Esophagus squamous epithelium (tissue), 4 donors: ENCODE measurements around the gene MEF2D. TPM values are rescaled to one million over a fixed set of nuclear protein-coding genes. Genes with fewer than 3 reads are reported as not detected.

Experiments
- small RNA-seq, 4 donors: library from RNA; depleted of rRNA; stranded (forward); fragments of <200 nt; gene quantifications; one replicate each; pipeline ENCODE3, GENCODE V24; 2016
- total RNA-seq, 4 donors: library from RNA; depleted of rRNA; stranded (reverse); fragments of >200 nt; gene quantifications; one replicate each; pipeline ENCODE4 v1.1.0, GENCODE V29; 2016

Gene MEF2D
- total RNA-seq, 4 donors from 2014 or later, result 9.1 to 30.1 (median 12.1) TPM

Small RNA genes lying within 50 kb of the gene (small RNA-seq; reads per million reads assigned to genes)
- 0 reads per million in 4 donors for gene MIR9-1
- gene RF00019, result 0 reads per million in 4 donors

Other genes with a start within 250 kb of the MEF2D start
- gene SMG5, start 217.9 kb downstream of the MEF2D start, total RNA-seq, result 10 to 100 TPM; 33.6 to 60.9 (median 48.3) TPM
- 100 to 1,000 TPM in 2 of 4 donors, 10 to 100 TPM in 2; 64.9 to 140 (median 104) TPM for gene TMEM79, start 216.4 kb downstream of the MEF2D start, total RNA-seq
- gene GLMP, start 205.1 kb downstream of the MEF2D start, total RNA-seq, result 10 to 100 TPM; 16.1 to 44.2 (median 27.7) TPM
- under 1 TPM in 1 of 4 donors, not detected in 3; 0.57 TPM for gene VHLL, start 201.5 kb downstream of the MEF2D start, total RNA-seq
- 100 to 1,000 TPM; 149 to 258 (median 226) TPM for gene CCT3, start 162.5 kb downstream of the MEF2D start, total RNA-seq
- gene TSACC, start 162.2 kb downstream of the MEF2D start, total RNA-seq, result not detected
- gene RHBG, start 131.6 kb downstream of the MEF2D start, total RNA-seq, result 1 to 10 TPM in 2 of 4 donors, under 1 TPM in 2; 0.23 to 1.6 (median 1.1) TPM
- gene IQGAP3, start 71.8 kb upstream of the MEF2D start, total RNA-seq, result 10 to 100 TPM in 1 of 4 donors, 1 to 10 TPM in 3; 7.1 to 12.8 (median 8.6) TPM
- gene TTC24, start 78.9 kb upstream of the MEF2D start, total RNA-seq, result not detected
- 10 to 100 TPM; 36.5 to 64.4 (median 52.8) TPM for gene NAXE, start 91.0 kb upstream of the MEF2D start, total RNA-seq
- 10 to 100 TPM; 14.0 to 41.8 (median 25.0) TPM for gene GPATCH4, start 100.7 kb upstream of the MEF2D start, total RNA-seq
- under 1 TPM in 1 of 4 donors, not detected in 3; 0.18 TPM for gene HAPLN2, start 118.6 kb upstream of the MEF2D start, total RNA-seq
- not detected for gene BCAN, start 141.3 kb upstream of the MEF2D start, total RNA-seq
- gene NES, start 176.6 kb upstream of the MEF2D start, total RNA-seq, result 1 to 10 TPM; 3.5 to 8.0 (median 5.4) TPM
- gene CRABP2, start 204.8 kb upstream of the MEF2D start, total RNA-seq, result 100 to 1,000 TPM; 149 to 916 (median 441) TPM
- 10 to 100 TPM in 3 of 4 donors, 1 to 10 TPM in 1; 9.7 to 44.9 (median 17.6) TPM for gene METTL25B, start 227.7 kb upstream of the MEF2D start, total RNA-seq
- gene ISG20L2, start 228.0 kb upstream of the MEF2D start, total RNA-seq, result 10 to 100 TPM; 22.3 to 32.8 (median 28.4) TPM
- 10 to 100 TPM; 39.5 to 45.8 (median 42.3) TPM for gene MRPL24, start 240.3 kb upstream of the MEF2D start, total RNA-seq